Measurements from ENCODE around the gene U2SURP. TPM values are rescaled to one million over a fixed set of nuclear protein-coding genes. Genes with fewer than 3 reads are reported as not detected.

U2SURP gene
- 44.8 and 46.4 TPM in 2 replicates for total RNA-seq

DNA sequence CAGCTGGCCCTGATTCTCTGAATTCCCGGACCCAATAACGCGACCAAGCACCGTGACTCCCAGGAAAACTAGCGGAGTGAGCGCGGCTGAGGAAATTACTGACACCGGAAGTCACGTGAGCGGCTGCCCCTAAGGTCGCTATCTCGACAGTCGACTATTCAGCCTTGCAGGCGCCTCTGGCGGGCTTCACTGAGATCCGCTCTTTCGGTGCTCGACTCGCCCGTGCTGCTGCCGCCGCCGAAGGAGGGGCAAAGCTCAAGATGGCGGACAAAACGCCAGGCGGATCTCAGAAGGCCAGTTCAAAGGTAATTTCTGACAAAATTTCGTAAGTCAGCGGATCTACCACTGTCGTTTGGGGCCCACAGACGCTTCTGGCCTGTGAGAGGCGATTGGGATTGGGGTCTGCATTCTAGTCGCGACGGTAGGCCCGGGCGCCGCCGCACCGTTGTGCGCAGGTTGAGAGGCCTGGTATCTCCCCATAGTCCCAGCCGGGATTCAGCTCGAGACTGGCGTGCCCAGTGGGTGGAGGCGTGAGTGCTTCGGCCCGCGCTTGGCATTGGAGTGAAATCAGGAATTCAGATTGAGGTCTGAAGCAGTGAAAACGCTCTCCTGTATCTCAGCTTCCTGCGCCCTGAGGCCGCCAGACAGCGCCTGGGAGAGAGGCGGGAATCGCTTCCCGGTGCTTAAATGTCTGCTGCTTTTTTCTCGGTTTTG lies at the start of gene U2SURP:
U2SURP (plus strand) TSS at position 202 of the 714 bp plus-strand sequence; CDS start at position 261, 59 bp downstream.

DNA sequence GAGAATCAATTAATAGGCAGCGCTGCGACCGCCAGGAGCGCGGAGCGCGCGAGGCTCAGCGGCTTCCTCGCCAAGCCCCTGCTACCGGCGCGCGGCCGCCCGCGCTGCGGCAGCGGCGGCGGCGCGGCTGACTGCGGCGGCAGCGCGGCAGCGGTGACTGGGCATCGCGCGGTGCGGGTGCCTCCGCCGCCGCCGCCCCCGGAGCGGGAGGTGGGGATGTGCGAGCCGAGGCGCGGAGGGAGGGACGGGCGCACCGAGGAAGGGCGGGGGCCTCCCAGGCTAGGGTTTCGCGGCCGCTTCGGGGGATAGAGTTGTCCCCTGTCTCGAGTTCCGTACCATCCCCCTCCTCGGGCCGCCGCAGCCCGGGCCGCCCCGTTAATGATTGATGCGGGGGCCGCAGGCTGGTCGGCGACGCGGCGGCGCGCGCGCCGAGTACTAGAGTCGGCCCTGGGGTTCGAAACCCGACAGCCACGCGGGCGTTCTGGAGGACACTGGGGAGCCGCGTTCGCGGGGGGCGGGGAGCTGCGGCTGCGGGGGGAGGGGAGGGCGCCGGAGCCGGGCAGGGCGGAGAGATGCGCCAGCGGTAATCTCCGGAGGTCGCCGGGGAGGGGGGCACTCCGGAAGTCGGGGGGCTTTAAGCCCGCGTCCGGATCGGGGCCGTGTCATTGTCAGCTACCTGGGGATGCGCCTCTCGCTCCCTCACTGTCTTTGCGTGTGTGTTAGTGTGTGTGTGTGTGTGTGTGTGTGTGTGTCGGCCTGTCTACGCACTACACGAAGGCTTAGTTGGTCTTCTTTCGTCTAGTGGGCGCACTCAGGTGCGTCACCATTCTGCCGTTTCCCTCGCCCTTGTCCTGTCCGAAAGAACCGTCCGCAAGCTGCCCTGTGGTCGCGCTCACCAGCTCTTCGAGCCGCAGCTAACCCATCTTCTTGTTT lies 37.6 kb upstream of the U2SURP start, which contains the start of gene PAQR9:
PAQR9 (minus strand) TSS at position 159 of the 933 bp plus-strand sequence. CDS start 338 bp downstream, outside the sequence.

Other genes starting within 250 kb of the U2SURP start
- 27.8 and 73.6 TPM in 2 replicates for gene PCOLCE2, start 112.5 kb upstream of the U2SURP start, total RNA-seq
- gene PAQR9, start 37.9 kb upstream of the U2SURP start, total RNA-seq = 0.19 and 0.28 TPM in 2 replicates
- 16.5 and 19.4 TPM in 2 replicates for gene CHST2, start 118.2 kb downstream of the U2SURP start, total RNA-seq